Measurements from ENCODE around the gene GRK7.

DNA sequence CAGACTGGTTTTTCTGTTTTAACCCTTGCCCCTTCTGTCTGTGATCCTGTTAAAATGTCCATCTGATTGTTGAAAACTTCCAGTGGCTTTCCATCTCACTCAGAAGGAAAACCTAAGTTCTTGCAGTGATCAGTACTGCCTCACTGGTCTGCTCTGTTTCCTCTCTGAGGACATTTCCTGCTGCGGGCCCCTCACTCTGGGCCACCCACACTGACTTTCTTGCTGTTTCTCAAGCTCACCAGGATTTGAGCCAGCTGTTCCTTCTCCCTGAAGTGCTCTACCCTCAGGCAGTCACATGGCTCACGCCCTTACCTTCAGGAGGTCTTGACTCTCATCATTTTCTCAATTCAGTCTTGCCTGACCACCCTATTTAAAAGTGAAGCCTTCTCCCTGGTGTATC is 1.8 kb downstream of the GRK7 start:
- TF ChIP-seq, protein P1, sequence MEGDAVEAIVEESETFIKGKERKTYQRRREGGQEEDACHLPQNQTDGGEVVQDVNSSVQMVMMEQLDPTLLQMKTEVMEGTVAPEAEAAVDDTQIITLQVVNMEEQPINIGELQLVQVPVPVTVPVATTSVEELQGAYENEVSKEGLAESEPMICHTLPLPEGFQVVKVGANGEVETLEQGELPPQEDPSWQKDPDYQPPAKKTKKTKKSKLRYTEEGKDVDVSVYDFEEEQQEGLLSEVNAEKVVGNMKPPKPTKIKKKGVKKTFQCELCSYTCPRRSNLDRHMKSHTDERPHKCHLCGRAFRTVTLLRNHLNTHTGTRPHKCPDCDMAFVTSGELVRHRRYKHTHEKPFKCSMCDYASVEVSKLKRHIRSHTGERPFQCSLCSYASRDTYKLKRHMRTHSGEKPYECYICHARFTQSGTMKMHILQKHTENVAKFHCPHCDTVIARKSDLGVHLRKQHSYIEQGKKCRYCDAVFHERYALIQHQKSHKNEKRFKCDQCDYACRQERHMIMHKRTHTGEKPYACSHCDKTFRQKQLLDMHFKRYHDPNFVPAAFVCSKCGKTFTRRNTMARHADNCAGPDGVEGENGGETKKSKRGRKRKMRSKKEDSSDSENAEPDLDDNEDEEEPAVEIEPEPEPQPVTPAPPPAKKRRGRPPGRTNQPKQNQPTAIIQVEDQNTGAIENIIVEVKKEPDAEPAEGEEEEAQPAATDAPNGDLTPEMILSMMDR (IDR thresholded peaks at IDR 0.05; ENCODE audit: low read depth, low read length): no peak
- TF ChIP-seq, protein P2, sequence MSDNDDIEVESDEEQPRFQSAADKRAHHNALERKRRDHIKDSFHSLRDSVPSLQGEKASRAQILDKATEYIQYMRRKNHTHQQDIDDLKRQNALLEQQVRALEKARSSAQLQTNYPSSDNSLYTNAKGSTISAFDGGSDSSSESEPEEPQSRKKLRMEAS (IDR thresholded peaks at IDR 0.05; ENCODE audit: low read depth, low read length): no peak
